ENCODE results near the gene GPR135. TPM values are rescaled to one million over a fixed set of nuclear protein-coding genes. Genes with fewer than 3 reads are reported as not detected.
A peak's percentile ranks its signal among the peaks of the same experiment; 100 is the strongest.

GPR135 gene
- total RNA-seq, result 2.2 TPM
- long read RNA-seq, full-length matches to known transcripts, result 1 of 1 reads
- long read RNA-seq, partial matches to known transcripts, result 0 of 1 reads
- long read RNA-seq, other reads (novel, unspliced or antisense), result 0 of 1 reads

- H3K4me3 ChIP-seq, result peak within 1 kb of the TSS; percentile 80
- TF ChIP-seq CTCF (IDR thresholded peaks at IDR 0.05; ENCODE audit: borderline replicate concordance), result no peak
- peak within 1 kb of the TSS; percentile 71 for H3K27ac ChIP-seq (replicated peaks)
- H3K9me3 ChIP-seq (replicated peaks), result no peaks in the 10 kb centered on the region
- H3K4me1 ChIP-seq, result peaks cover 20% of the 10 kb centered on the region
- DNase-seq, result no peak
- no peaks in the 10 kb centered on the region for H3K27me3 ChIP-seq (ENCODE audit: low read depth)
- H3K36me3 ChIP-seq, result peaks cover 15% of the 10 kb centered on the region
- intact Hi-C loops (cut with micrococcal nuclease), result no loop called here
These were observed at the start of gene GPR135 for GRCh38 chr14:59465316-59466135. Gene GPR135, minus strand, starts transcription at chr14:59465380. Its CDS starts 154 bp downstream, at chr14:59465226.

GRCh38 chr14:59511916-59512575 lies 46.9 kb upstream of the GPR135 start:
- Histone ChIP-seq H3K4me3 (no peak overlapping the region), H3K9me3 (replicated peaks) (no peaks in the 10 kb centered on the region), H3K4me1 (no peaks in the 10 kb centered on the region), H3K27me3 (ENCODE audit: low read depth) (peaks cover 16% of the 10 kb centered on the region), H3K36me3 (no peaks in the 10 kb centered on the region), H3K27ac (replicated peaks) (no peak overlapping the region)
- peak; percentile 40 for TF ChIP-seq CTCF (IDR thresholded peaks at IDR 0.05; ENCODE audit: borderline replicate concordance)
- no peak for DNase-seq
- intact Hi-C loops (cut with micrococcal nuclease), result no loop called here

GRCh38 chr14:59510966-59511365 lies 45.8 kb upstream of the GPR135 start:
- H3K4me3 ChIP-seq, result no peak overlapping the region
- intact Hi-C loops (cut with micrococcal nuclease), result no loop called here
- peaks cover 16% of the 10 kb centered on the region for H3K27me3 ChIP-seq (ENCODE audit: low read depth)
- no peaks in the 10 kb centered on the region for H3K4me1 ChIP-seq
- H3K27ac ChIP-seq (replicated peaks), result no peak overlapping the region
- no peak for TF ChIP-seq CTCF (IDR thresholded peaks at IDR 0.05; ENCODE audit: borderline replicate concordance)
- H3K9me3 ChIP-seq (replicated peaks), result no peaks in the 10 kb centered on the region
- H3K36me3 ChIP-seq, result no peaks in the 10 kb centered on the region
- DNase-seq, result no peak

GRCh38 chr14:59510001-59510400 lies 44.8 kb upstream of the GPR135 start:
- no peaks in the 10 kb centered on the region for H3K9me3 ChIP-seq (replicated peaks)
- H3K4me3 ChIP-seq, result no peak overlapping the region
- DNase-seq, result no peak
- no peak for TF ChIP-seq CTCF (IDR thresholded peaks at IDR 0.05; ENCODE audit: borderline replicate concordance)
- peaks cover 4% of the 10 kb centered on the region for H3K36me3 ChIP-seq
- intact Hi-C loops (cut with micrococcal nuclease), result no loop called here
- H3K27me3 ChIP-seq (ENCODE audit: low read depth), result peaks cover 16% of the 10 kb centered on the region
- H3K27ac ChIP-seq (replicated peaks), result no peak overlapping the region
- no peaks in the 10 kb centered on the region for H3K4me1 ChIP-seq

- H3K4me3 ChIP-seq, result no peak overlapping the region
- no peak for DNase-seq
- no peaks in the 10 kb centered on the region for H3K9me3 ChIP-seq (replicated peaks)
- H3K27me3 ChIP-seq (ENCODE audit: low read depth), result peaks cover 16% of the 10 kb centered on the region
- intact Hi-C loops (cut with micrococcal nuclease), result no loop called here
- peaks cover 13% of the 10 kb centered on the region for H3K36me3 ChIP-seq
- no peaks in the 10 kb centered on the region for H3K4me1 ChIP-seq
- H3K27ac ChIP-seq (replicated peaks), result no peak overlapping the region
- TF ChIP-seq CTCF (IDR thresholded peaks at IDR 0.05; ENCODE audit: borderline replicate concordance), result no peak
These were observed 43.9 kb upstream of the GPR135 start for GRCh38 chr14:59509101-59509500.

Data from left ventricle myocardium inferior (tissue), 1 donor.